IMR-90 (cell line): ENCODE results near the gene KRTAP11-1. TPM values are rescaled to one million over a fixed set of nuclear protein-coding genes. Genes with fewer than 3 reads are reported as not detected.

Experiments used
- ATAC-seq: fragments of 200-7000 bp; cut with Tn5 transposase; 2 replicates; pipeline ENCODE4 v1.9.1; 2020; ENCODE audit warnings: low read depth, mild to moderate bottlenecking, moderate library complexity
- Bru-seq: library from RNA; stranded (reverse); fragments of 400-500 nt; gene quantifications from one replicate; lab custom pipeline; 2021; lab: Mats Ljungman, UMichigan
- BruChase-seq, 2 experiments: library from RNA; stranded (reverse); fragments of 400-500 nt; gene quantifications; one replicate each; lab custom pipeline; 2021; lab: Mats Ljungman, UMichigan
- BruUV-seq: library from RNA; stranded (reverse); fragments of 400-500 nt; replicated peaks from 2 replicates; lab custom pipeline; 2021; lab: Mats Ljungman, UMichigan
- CTCF ChIA-PET: fragments of 300-600 bp; formaldehyde crosslinking; extraction: SDS; loops from one replicate; lab custom pipeline; 2021; ENCODE audit warnings: antibody characterized with exemption; lab: Yijun Ruan, JAX
- POLR2A ChIA-PET: fragments of 300-600 bp; sonication (Branson Sonifier 250); formaldehyde crosslinking; loops from one replicate; lab custom pipeline; 2022; ENCODE audit warnings: antibody characterized with exemption; ENCODE audit not compliant: unreplicated experiment; lab: Charles Lee
- DNase-seq: peaks from one replicate; pipeline ENCODE4 v3.0.0; 2013
- H2AFZ ChIP-seq: replicated peaks from 2 replicates; pipeline ENCODE3; 2013; ENCODE audit warnings: low read length, mild to moderate bottlenecking; ENCODE audit not compliant: poor library complexity
- H2AK5ac ChIP-seq: 2 replicates; pipeline ENCODE4 v1.6.1; 2013; ENCODE audit warnings: low read depth, low read length, inconsistent platforms
- H2AK9ac ChIP-seq: replicated peaks from 2 replicates; pipeline ENCODE3; 2013; ENCODE audit warnings: mild to moderate bottlenecking, low read depth, low read length, moderate library complexity; ENCODE audit not compliant: poor library complexity
- H2BK120ac ChIP-seq: 2 replicates; pipeline ENCODE4 v1.6.1; 2013; ENCODE audit warnings: low read depth, low read length, inconsistent platforms
- H2BK15ac ChIP-seq: 3 replicates; pipeline ENCODE4 v1.6.1; 2013; ENCODE audit warnings: low read depth, low read length, inconsistent platforms
- H2BK20ac ChIP-seq: 2 replicates; pipeline ENCODE4 v1.6.1; 2013; ENCODE audit warnings: low read depth, mild to moderate bottlenecking, inconsistent platforms, low read length, moderate library complexity
- H2BK5ac ChIP-seq: 2 replicates; pipeline ENCODE4 v1.6.1; 2013; ENCODE audit warnings: mild to moderate bottlenecking, low read depth, low read length, inconsistent platforms; ENCODE audit not compliant: poor library complexity, severe bottlenecking
- H3K14ac ChIP-seq: replicated peaks from 2 replicates; pipeline ENCODE4 v1.6.1; 2013; ENCODE audit warnings: low read depth, low read length, inconsistent platforms
- H3K18ac ChIP-seq: 2 replicates; pipeline ENCODE4 v1.6.1; 2013; ENCODE audit warnings: low read depth, low read length, control low read depth
- H3K23ac ChIP-seq: 2 replicates; pipeline ENCODE4 v1.6.1; 2013; ENCODE audit warnings: low read depth, low read length, inconsistent platforms
- H3K27ac ChIP-seq: 2 replicates; pipeline ENCODE4 v1.5.1; 2013; ENCODE audit warnings: mild to moderate bottlenecking, control low read depth, low read length; ENCODE audit not compliant: insufficient read depth
- H3K27me3 ChIP-seq: 2 replicates; pipeline ENCODE4 v1.6.1; 2013; ENCODE audit warnings: low read length; ENCODE audit not compliant: control insufficient read depth, insufficient read depth
- H3K36me3 ChIP-seq: 2 replicates; pipeline ENCODE4 v1.6.1; 2013; ENCODE audit warnings: low read length, mixed read lengths; ENCODE audit not compliant: control insufficient read depth, insufficient read depth
- H3K4ac ChIP-seq: 2 replicates; pipeline ENCODE4 v1.6.1; 2013; ENCODE audit warnings: low read depth, low read length, inconsistent platforms
- H3K4me1 ChIP-seq: 2 replicates; pipeline ENCODE4 v1.6.1; 2013; ENCODE audit warnings: low read length, mixed read lengths; ENCODE audit not compliant: control insufficient read depth, insufficient read depth
- H3K4me2 ChIP-seq: 2 replicates; pipeline ENCODE4 v1.6.1; 2013; ENCODE audit warnings: low read depth, mild to moderate bottlenecking, control low read depth, low read length, moderate library complexity
- H3K4me3 ChIP-seq: 2 replicates; pipeline ENCODE4 v1.5.1; 2013; ENCODE audit warnings: low read depth, mild to moderate bottlenecking, control low read depth, low read length, moderate library complexity; ENCODE audit not compliant: insufficient read depth
- H3K56ac ChIP-seq: 2 replicates; pipeline ENCODE4 v1.6.1; 2013; ENCODE audit warnings: low read length, inconsistent platforms; ENCODE audit not compliant: insufficient read depth; ENCODE audit errors: extremely low read depth
- H3K79me1 ChIP-seq, 2 experiments: 2 replicates each; pipeline ENCODE4 v1.6.1; 2013; ENCODE audit warnings: low read length in 2 of 2, inconsistent platforms in 1 of 2, low read depth in 1 of 2
- H3K9ac ChIP-seq: 2 replicates; pipeline ENCODE4 v1.6.1; 2013; ENCODE audit warnings: low read depth, low read length, control low read depth
- H3K9me1 ChIP-seq: 2 replicates; pipeline ENCODE4 v1.6.1; 2013; ENCODE audit warnings: low read length, inconsistent platforms; ENCODE audit not compliant: insufficient read depth
- H3K9me3 ChIP-seq: 2 replicates; pipeline ENCODE4 v1.6.1; 2013; ENCODE audit warnings: low read length; ENCODE audit not compliant: control insufficient read depth, insufficient read depth
- H4K20me1 ChIP-seq: 2 replicates; pipeline ENCODE4 v1.6.1; 2013; ENCODE audit warnings: low read length, inconsistent platforms; ENCODE audit not compliant: insufficient read depth
- H4K5ac ChIP-seq: 2 replicates; pipeline ENCODE4 v1.6.1; 2013; ENCODE audit warnings: mild to moderate bottlenecking, low read depth, low read length, control low read depth
- H4K8ac ChIP-seq, 2 experiments: 2 replicates each; pipeline ENCODE4 v1.6.1; 2013; ENCODE audit warnings: low read depth in 2 of 2, low read length in 2 of 2, control low read depth in 1 of 2, inconsistent platforms in 1 of 2
- H4K91ac ChIP-seq: 2 replicates; pipeline ENCODE4 v1.6.1; 2013; ENCODE audit warnings: low read depth, low read length, inconsistent platforms; ENCODE audit not compliant: insufficient read depth
- BHLHE40 ChIP-seq: fragments of 150-350 bp; IDR thresholded peaks from 2 replicates; pipeline ENCODE4 v1.6.1; 2016; ENCODE audit warnings: mild to moderate bottlenecking, low read depth, low read length
- CEBPB ChIP-seq: IDR thresholded peaks from 2 replicates; pipeline ENCODE4 v1.6.1; 2012; ENCODE audit warnings: low read depth, low read length, improper control_type of control experiment
- CHD1 ChIP-seq: IDR thresholded peaks from 2 replicates; pipeline ENCODE4 v1.6.1; 2012; ENCODE audit warnings: low read depth, low read length, improper control_type of control experiment
- CTCF ChIP-seq: conservative IDR thresholded peaks from 2 replicates; pipeline ENCODE4 v1.5.1; 2012; ENCODE audit warnings: mild to moderate bottlenecking, low read depth, low read length, improper control_type of control experiment
- FOS ChIP-seq: fragments of 150-350 bp; IDR thresholded peaks from 2 replicates; pipeline ENCODE4 v1.6.1; 2016; ENCODE audit warnings: low read depth, low read length
- MAFK ChIP-seq: IDR thresholded peaks from 2 replicates; pipeline ENCODE4 v1.6.1; 2012; ENCODE audit warnings: low read depth, low read length, improper control_type of control experiment
- MAZ ChIP-seq: IDR thresholded peaks from 2 replicates; pipeline ENCODE4 v1.6.1; 2012; ENCODE audit warnings: low read depth, mild to moderate bottlenecking, low read length, improper control_type of control experiment, moderate library complexity, borderline replicate concordance
- MXI1 ChIP-seq: IDR thresholded peaks from 2 replicates; pipeline ENCODE4 v1.6.1; 2012; ENCODE audit warnings: low read depth, mild to moderate bottlenecking, low read length, moderate library complexity, borderline replicate concordance
- NFE2L2 ChIP-seq: fragments of 150-350 bp; IDR thresholded peaks from 2 replicates; pipeline ENCODE4 v1.6.1; 2016; ENCODE audit warnings: low read depth, mild to moderate bottlenecking, low read length
- RAD21 ChIP-seq: IDR thresholded peaks from 2 replicates; pipeline ENCODE4 v1.6.1; 2012; ENCODE audit warnings: low read length, improper control_type of control experiment
- RCOR1 ChIP-seq: IDR thresholded peaks from 2 replicates; pipeline ENCODE4 v1.6.1; 2012; ENCODE audit warnings: mild to moderate bottlenecking, low read length, improper control_type of control experiment; ENCODE audit not compliant: insufficient replicate concordance
- RFX5 ChIP-seq: IDR thresholded peaks from 2 replicates; pipeline ENCODE4 v1.8.0; 2012; ENCODE audit warnings: low read depth, mild to moderate bottlenecking, low read length, moderate library complexity
- SMC3 ChIP-seq: fragments of 150-350 bp; IDR thresholded peaks from 2 replicates; pipeline ENCODE4 v1.6.1; 2016; ENCODE audit warnings: low read depth, mild to moderate bottlenecking, antibody characterized with exemption, low read length, moderate library complexity
- USF2 ChIP-seq: fragments of 150-350 bp; IDR thresholded peaks from 2 replicates; pipeline ENCODE4 v1.6.1; 2017; ENCODE audit warnings: mild to moderate bottlenecking, antibody characterized with exemption, low read length, low read depth
- WGBS, 2 experiments: methylation state at CpG; one replicate each; pipeline versions ENCODE4 v1.1.5 to v1.1.7; 2013; ENCODE audit warnings: missing lambda C conversion rate in 2 of 2; ENCODE audit not compliant: insufficient read length in 1 of 2; ENCODE audit errors: extremely low coverage in 2 of 2; 5-methylcytosine and 5-hydroxymethylcytosine counted together
- dilution Hi-C: fragments of 300-500 bp; cut with HindIII; formaldehyde crosslinking; loops from one replicate; pipeline ENCODE4 v1.14.3; 2018; ENCODE audit warnings: low sequenced_read_pairs; ENCODE audit not compliant: unreplicated experiment
- in situ Hi-C: fragments of 300-500 bp; cut with MboI; formaldehyde crosslinking; loops from 3 replicates; pipeline ENCODE4 v1.14.3; 2019; ENCODE audit warnings: low sequenced_read_pairs, inconsistent platforms, mixed read lengths
- intact Hi-C: fragments of 100-400 bp; cut with micrococcal nuclease; formaldehyde crosslinking; loops from 2 replicates; pipeline ENCODE4 v1.10.0; 2022
- long read RNA-seq: library from polyadenylated mRNA; unstranded; transcript quantifications from one replicate; pipeline ENCODE4 v2.0.0, GENCODE V29; 2021; ENCODE audit not compliant: unreplicated experiment
- polyA plus RNA-seq, 3 experiments: library from polyadenylated mRNA; depleted of rRNA; stranded (reverse); fragments of >200 nt; gene quantifications; 2 replicates each; pipeline ENCODE4 v1.2.3, GENCODE V29; 2012; ENCODE audit warnings: low replicate concordance in 1 of 3
- total RNA-seq: library from RNA; depleted of rRNA; stranded (reverse); fragments of >200 nt; gene quantifications from 2 replicates; pipeline ENCODE4 v1.2.3, GENCODE V29; 2012; rRNA removed
- TF ChIP-seq, protein P1 (sequence below): fragments of 150-350 bp; IDR thresholded peaks from 2 replicates; pipeline ENCODE4 v1.6.1; 2016; ENCODE audit warnings: low read depth, mild to moderate bottlenecking, low read length, moderate library complexity, borderline replicate concordance

KRTAP11-1 gene, protein sequence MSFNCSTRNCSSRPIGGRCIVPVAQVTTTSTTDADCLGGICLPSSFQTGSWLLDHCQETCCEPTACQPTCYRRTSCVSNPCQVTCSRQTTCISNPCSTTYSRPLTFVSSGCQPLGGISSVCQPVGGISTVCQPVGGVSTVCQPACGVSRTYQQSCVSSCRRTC
- not detected in 2 replicates for total RNA-seq
- not detected in 2 replicates for polyA plus RNA-seq (2012; rRNA removed)
- not detected in 2 replicates for polyA plus RNA-seq (2012; cell fraction: cytosol; rRNA removed)
- not detected in 2 replicates for polyA plus RNA-seq (2012; cell fraction: nucleus; rRNA removed; ENCODE audit: low replicate concordance)
- not detected for Bru-seq, nascent RNA
- not detected for BruChase-seq, experiment 1, labeled RNA remaining after a 6-hour chase
- BruChase-seq, experiment 2, labeled RNA remaining after a 2-hour chase: not detected
- long read RNA-seq: 0 reads

- Histone ChIP-seq H3K4me3 (no peak within 1 kb of the TSS), H2BK20ac (no peak within 1 kb of the TSS), H3K27ac (no peak within 1 kb of the TSS), H3K14ac (no peak within 1 kb of the TSS), H4K8ac (no peak within 1 kb of the TSS), H3K56ac (no peak within 1 kb of the TSS), H2BK15ac (no peak within 1 kb of the TSS), H3K36me3 (no peaks in the 10 kb centered on the region), H2BK5ac (no peak within 1 kb of the TSS), H3K79me1 (no peaks in the 10 kb centered on the region), H3K18ac (no peak within 1 kb of the TSS), H4K5ac (no peak within 1 kb of the TSS), H3K9ac (no peak within 1 kb of the TSS), H3K4me1 (no peaks in the 10 kb centered on the region), H4K20me1 (no peaks in the 10 kb centered on the region), H3K27me3 (no peaks in the 10 kb centered on the region), H2BK120ac (no peak within 1 kb of the TSS), H3K9me1 (no peaks in the 10 kb centered on the region), H2AK5ac (no peak within 1 kb of the TSS), H3K4me2 (no peak within 1 kb of the TSS), H3K9me3 (peaks cover 21% of the 10 kb centered on the region), H3K23ac (no peak within 1 kb of the TSS), H4K91ac (no peak within 1 kb of the TSS), H2AFZ (no peak within 1 kb of the TSS), H3K4ac (no peak within 1 kb of the TSS), H2AK9ac (no peak within 1 kb of the TSS)
- ATAC-seq: no peak
- CTCF ChIA-PET: interaction anchor here (0.6 kb wide), 1 partner anchor 150 kb away, joined by 4 read pairs; no protein-coding TSS in a partner anchor
- dilution Hi-C loops (no loop called here), in situ Hi-C loops (no loop called here), intact Hi-C loops (no loop called here)
- BruUV-seq: no TSS peak
- POLR2A ChIA-PET: no interaction called here
- no peak for DNase-seq
- no CpG with 5 or more reads among the region's 2 CpGs for WGBS, 2 experiments
- TF ChIP-seq RFX5: no peak
- TF ChIP-seq MAZ: no peak
- no peak for TF ChIP-seq CHD1
- TF ChIP-seq, protein P1, sequence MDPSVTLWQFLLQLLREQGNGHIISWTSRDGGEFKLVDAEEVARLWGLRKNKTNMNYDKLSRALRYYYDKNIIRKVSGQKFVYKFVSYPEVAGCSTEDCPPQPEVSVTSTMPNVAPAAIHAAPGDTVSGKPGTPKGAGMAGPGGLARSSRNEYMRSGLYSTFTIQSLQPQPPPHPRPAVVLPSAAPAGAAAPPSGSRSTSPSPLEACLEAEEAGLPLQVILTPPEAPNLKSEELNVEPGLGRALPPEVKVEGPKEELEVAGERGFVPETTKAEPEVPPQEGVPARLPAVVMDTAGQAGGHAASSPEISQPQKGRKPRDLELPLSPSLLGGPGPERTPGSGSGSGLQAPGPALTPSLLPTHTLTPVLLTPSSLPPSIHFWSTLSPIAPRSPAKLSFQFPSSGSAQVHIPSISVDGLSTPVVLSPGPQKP: no peak
- TF ChIP-seq NFE2L2: no peak
- no peak for TF ChIP-seq CTCF
- no peak for TF ChIP-seq SMC3
- no peak for TF ChIP-seq BHLHE40
- TF ChIP-seq RCOR1: no peak
- no peak for TF ChIP-seq USF2
- no peak for TF ChIP-seq FOS
- TF ChIP-seq CEBPB: no peak
- TF ChIP-seq RAD21: no peak
- TF ChIP-seq MXI1: no peak
- TF ChIP-seq MAFK: no peak
Measured at GRCh38 chr21:30881480-30881879, at the start of gene KRTAP11-1. TSS of gene KRTAP11-1 (minus strand) at chr21:30881580. CDS start at chr21:30881524, 56 bp downstream.
